Hippocampal formation (tissue), 2 donors: ENCODE data around the gene C1QL2.

Source experiments
- DNase-seq, 2 donors: peaks; one replicate each; lab custom pipeline; 2025; lab: John Stamatoyannopoulos, UW

C1QL2 gene

DNA sequence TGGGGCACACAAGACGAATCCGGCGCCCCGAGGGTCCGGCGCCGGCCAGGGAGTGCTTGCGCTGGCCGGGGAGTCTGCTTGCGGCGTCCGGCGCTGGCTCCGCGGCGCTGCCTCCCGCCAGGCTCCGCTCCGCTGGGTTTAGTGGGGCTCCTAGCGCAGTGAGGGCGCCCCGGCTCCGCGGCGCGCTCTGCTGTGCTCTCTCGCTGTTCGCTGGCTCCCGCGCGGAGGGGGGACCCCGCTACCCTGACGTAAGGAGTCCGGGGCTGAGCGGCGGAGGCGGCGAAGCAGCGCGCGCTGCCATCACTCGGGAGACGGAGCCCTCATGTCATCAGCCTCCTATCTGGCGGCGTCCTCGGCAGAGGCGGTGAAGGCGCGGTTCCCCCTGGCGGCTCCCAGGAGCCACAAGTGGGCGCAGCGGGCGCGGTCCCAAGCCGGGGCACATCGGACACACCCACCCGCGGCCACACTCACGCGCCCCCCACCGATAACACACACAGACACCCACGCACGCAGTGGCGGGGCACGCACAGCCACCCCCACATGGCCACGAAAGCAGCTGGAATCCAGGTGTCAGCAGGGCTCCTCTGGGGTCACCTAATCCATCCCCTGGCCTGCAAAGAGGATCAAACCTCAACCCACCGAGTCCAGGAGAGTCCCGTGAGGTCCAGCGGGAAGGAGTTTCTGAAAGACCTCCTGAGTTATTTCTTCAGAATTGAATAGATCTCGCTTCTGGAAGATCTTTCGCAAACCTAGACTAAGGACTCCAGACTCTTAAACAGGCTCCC, at the start of gene C1QL2:
C1QL2 (minus strand) TSS at position 189 of the 785 bp plus-strand sequence. CDS start 482 bp downstream, outside the sequence.
- DNase-seq: no peak

- no peak for DNase-seq
Measured at GRCh38 chr2:119207447-119207846, 48.9 kb upstream of the C1QL2 start.

DNA sequence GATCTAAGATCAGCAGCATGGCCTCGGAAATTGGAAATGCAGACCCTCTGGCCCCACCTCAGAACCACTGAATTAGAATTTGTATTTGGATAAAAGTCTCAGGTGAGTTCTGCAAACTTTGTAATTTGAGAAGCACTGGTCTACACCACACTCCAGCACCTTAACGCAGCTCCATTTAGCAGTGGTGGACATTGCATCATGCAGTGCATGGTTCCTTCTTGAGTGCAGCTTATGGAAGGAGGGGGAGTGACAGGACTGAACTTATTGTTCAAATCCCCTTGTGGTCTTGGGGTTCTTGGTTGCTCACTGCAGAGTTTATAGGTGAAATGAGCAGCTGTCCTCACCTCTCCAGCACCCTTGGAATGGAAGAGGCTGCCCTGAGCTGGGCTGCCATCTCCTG, 47.6 kb upstream of the C1QL2 start:
- DNase-seq: no peak

DNA sequence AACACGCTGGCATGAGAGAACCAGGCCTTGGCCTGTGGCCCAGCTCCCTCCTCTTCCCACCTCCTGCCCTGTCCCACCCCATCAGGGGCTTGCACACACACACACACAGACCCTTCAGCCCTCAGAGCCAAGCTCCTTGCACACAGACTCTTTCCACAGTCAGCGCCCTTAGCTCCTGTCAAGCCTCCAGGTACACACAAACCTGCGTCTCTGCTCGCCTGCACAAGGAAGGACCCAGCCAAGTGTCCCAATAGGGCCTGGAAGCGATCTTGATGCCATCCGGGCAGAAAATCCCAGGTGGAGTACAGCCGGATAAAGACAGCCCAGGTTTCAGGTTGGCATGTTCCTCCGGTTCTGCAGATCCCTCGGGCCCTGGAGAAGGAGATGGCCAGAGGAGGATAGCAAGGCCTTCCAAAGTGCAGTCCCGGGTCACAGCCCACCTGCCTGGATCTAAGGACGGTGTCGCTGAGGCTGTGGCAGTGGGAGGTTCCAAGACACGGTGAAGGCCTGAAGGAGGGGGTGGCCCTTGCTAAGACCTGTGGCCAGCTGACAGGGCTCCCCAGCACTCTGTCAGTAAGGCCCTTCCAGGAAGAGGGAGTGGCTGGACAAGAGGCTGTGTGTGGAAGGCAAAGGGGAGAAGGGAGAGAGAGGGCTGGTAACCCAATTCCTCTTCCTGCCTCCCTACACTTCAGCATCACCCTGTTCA, 46.6 kb upstream of the C1QL2 start:
- no peak for DNase-seq

- no peak for DNase-seq
Measured at GRCh38 chr2:119204525-119204924, 46.0 kb upstream of the C1QL2 start.

DNA sequence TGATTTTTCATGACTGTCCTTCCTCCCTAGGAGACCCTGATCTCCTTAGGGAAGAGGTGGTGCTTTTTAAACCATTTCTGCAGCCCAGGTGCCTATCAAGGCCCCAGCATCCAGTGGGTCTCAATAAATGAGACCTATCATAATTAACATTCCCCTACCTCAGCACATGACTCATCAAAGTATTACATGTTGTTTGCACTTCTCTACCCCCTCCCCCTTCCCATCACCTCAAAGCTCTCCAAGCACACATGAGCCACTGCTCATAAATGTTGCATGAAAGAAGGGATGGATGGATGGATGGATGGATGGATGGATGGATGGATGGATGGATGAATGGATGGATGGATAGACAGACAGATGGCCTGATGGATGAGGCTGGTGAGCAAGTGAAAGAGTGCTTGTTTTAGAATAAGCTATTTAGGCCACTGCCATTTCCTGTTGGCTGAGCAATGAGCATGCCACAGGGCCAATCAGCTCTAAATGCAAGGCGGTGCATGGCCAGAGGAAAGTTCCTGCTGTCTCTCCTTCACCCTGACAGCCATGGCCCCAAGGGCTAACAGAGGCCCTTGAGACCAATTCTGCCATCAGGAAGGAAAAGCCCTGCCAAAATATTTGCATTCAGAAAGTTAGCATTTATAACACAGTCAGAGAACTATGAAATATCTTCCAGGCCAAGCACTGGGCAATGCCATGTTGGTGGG, 44.2 kb upstream of the C1QL2 start:
- DNase-seq: no peak

GRCh38 chr2:119201815-119202214, 43.3 kb upstream of the C1QL2 start:
- no peak for DNase-seq

DNA sequence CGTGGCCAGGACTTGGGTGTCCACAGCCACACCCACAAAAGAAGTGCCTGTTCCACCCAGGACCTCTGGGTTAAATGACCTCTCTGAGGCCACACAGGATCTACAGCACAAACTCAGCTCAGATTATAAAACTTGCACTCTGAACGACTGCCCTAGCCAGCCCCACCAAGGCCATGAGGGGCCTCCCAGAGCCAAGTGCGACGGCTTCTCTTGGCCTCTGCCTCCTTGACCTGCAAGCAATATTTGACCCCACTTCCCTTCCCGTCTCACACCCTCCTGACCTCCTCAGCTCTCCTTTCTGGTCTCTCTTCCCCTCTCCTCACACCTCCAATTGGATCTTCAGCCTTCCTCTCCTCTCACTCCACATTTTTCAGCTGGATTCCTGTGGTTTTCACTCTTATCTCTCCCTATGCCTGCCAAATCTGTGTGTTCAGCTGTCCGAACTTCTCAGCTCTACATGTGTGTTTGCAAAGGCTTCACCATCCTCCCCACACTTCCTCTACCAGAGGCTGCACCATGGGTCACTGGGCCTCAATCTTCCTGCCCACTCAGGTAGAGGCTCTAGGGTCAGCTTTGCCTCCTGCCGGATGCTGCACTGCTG, 39.8 kb upstream of the C1QL2 start:
- DNase-seq: no peak

DNA sequence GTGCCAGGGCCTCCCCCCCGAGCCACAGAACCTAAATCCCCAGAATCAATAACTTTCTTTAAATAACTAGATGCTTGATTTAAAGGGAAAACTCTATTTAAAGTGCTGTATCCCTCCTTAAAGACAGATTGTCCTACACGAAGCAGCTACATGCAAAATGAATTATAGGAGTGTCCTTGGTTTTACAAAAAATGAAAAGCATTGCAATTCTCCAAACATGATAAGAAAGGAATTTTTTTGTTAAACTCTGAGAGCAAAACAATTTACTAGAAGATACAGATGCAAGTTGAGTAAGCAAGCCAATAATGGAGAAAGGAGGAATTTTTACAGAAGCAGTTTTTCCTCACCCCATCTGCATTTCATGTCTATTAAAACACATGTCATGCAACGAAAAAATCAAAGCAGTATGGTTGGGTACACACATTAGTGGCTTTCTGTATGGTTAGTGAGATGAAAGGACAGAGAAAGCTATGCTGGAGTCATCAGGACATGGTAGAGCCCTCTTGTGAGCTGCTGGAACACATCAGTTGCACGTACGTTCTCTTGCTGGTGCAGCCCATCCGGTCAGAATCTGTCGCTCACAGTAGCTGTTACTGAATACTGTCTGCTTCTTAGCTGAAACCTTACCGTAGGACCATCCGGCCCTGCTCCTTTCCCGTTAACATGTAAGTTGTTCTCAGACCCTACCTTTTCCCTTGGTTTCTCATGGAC, 39.1 kb upstream of the C1QL2 start:
- no peak for DNase-seq

- DNase-seq: no peak
Measured at GRCh38 chr2:119197126-119197405, 38.5 kb upstream of the C1QL2 start.

DNA sequence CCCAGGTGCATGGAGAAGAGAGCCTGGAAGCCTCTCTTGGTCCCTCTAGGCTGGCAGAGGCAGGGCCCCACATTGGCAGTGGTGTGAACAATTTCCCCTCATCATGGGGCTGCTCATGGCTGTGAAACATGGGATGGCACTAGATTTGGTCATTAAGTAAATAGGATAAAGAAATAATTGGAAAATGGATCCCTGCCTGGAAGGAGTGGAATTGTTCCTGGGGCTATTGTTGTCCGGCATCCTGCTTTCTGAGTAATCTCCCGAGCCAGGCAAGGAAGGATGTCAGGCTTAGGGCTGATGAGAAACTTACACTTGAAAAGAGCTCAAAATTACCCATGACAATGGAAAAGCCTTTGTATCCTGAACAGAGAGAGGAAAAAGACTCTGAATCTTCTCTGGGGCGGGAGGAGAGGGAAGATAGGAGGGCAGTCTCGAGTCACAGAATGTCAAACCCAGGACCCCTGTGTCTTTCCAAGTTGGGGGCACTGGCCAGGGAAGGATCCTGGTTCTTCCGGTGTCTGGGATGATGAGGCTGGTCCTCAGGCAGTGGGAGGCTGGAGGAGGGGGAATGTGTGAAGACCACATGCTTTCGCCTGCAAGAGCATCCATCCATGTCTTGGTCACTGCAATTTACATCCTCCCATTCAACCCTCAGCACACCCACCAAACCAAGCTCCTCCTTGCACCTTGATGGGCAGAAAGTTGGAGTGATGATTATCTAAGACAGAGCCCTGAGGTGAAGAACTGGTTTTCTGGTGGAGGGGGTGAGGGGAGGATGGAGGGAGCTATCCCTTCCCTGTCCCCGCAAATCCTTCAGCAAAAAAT, 38.0 kb upstream of the C1QL2 start:
- DNase-seq: no peak

DNA sequence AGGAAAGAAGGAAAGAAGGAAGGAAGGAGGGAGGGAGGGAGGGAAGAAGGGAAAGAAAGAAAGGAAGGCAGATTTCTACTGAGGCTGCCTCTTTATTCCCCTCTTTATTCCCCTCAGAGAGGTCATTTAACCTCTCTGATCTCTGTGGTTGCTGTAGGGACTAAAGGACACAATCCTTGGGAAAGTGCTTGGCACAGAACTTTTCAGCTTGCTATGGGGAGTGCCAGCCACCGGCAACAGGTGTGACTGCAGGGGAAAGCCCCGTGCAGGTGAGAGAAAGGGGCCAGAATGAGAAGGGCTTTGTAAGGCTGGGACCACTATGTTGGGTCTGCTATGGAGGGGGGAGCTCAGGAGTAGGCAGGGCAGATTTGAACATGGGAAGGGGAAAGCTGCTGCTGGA, 37.3 kb upstream of the C1QL2 start:
- no peak for DNase-seq

DNA sequence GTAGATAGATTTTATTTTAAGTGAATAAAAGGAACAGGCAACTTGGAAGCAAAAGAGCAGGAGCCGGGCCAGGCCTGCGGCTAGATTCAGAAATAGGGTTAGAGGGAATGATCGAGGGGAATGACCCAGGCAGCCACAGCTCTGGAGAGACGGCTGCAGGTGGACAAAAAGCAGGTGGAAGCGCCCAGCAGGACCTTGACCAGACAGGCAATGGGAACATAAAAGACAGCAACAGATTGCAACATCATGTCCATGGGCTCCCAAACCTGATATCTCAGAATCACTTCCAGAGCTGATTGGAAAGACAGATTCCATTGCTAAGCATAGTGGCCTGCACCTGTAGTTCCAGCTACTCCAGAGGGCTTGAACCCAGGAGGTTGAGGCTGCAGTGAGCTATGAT, 36.5 kb upstream of the C1QL2 start:
- DNase-seq: no peak

DNA sequence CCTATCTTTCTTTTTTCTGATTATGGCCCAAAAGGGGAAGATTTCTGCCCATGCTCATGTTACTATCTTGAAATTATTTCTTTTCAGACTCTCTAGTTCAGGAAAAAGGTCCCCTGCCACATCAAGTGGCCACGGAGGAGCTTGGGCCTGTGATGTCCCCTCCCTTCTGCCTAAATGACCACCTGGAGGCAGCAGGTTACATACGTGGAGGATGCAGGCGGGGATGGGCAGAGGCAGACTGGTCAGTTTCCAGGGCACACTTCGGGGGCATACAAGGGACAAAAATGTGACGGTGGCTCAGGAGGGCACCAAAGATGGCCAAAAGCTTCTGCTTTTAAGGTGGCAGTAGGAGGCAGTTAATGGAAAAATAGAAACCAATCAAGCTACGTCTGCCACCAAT, 34.3 kb upstream of the C1QL2 start:
- no peak for DNase-seq

GRCh38 chr2:119190321-119191111, 32.0 kb upstream of the C1QL2 start:
- no peak for DNase-seq

DNA sequence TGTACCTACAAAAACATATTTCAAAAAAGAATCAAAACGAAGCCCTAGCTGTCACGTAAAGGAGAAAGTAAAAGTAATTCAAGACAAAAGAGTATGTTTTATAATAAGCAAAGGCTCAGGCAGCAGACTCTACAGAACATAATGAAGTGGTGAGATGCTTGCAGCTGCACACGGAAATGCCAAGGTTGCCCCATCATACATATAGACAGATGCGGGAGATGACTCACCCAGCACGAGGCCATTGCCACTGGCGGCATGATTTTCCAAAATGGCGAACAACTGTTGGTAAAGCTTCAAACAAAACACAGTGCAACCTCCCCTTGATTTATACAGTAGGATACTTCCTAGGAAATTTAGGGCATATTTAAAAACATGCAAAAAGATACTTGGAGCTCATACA, 26.0 kb upstream of the C1QL2 start:
- no peak for DNase-seq

DNA sequence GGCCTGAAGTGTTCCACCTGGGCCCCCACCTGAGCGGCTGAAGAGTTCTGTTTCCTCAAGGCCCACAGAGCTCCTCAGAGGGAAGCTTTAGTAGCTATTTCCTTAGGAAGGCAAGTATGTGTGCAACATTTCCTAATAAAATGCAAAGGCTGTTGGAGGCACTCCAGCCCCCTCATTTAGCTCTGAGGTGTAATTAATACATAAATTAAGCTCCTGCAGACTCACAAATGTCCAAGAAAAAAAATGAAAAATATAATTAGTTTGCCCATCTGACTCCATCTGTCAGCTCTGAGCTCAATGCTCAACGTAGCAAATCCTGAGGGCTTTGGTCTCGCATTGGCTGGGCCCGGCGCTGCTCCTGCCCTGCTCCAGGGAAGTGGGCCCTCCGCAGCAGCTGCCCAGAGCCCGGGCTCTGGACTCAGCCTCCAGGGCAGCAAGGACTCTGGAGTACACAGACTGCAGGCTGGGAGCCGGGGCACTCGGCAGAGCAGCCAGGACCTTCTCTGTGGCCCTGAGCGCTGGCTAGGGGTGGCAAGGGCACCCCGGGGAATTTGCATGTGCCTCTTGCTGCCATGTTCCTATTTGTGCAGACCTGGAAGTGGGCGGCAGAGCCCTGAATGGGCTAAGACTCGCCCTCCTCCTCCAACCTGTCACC, 23.4 kb upstream of the C1QL2 start:
- no peak for DNase-seq

DNA sequence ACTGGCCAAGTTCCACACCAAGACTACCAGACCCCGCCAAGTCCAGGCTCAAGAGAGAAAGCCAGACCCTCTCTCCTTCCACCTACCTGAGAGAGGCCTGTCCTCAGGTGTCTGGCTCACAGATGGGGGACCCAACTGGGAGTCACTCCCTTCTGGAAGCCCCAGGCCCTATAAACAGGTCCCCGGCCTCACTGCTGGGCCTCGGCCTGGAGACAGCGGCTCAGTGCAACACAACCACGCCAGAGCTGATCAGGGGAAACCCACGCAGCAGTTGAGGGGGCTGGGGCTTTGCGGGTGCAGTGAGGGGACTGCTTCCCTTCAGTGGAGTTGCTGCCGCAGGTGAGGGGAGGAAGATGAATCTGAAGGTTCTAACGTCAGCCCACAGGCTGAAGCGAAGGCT, 22.8 kb upstream of the C1QL2 start:
- no peak for DNase-seq

DNA sequence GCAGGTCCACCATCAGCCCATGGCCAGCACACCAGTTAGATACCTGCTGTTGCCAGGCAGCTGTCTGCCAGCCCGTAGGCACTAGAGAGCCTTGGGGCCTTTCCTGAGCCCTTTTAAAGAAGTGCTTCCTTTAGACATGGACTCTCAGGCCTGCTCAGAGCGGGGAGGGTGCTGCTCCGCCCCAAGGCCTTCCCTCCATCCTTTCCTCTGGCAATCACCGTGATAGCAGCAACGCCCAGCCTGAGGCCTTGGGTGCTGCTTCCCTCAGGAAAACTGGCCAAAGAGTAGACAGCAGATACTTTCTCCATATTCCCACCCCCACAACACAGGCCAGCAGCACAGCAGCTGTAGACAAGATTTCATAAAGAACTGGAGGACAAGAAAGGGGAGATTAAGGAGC, 22.3 kb upstream of the C1QL2 start:
- no peak for DNase-seq

DNA sequence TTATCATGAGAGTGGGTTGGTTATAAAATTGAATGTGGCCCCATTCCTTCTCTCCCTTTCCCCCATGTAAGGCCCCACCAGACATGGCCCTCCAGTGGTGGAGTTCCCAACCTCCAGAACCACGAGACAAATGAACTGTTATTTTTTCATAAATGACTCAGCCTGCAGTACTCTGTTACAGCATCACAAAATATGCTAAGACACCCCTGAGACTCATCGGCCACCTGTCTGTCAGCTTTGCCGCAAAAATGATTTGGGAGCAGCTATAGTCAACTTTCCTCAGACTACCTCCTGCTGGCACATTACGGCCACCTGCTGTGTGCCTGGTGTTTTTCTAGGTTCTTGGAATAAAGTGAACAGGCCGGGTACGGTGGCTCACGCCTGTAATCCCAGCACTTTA, 21.4 kb upstream of the C1QL2 start:
- no peak for DNase-seq
